Coronary artery (tissue), 2 donors: ENCODE data around the gene OR2T29.
"Not testable (repeated sequence)": the region's sequence is repeated elsewhere in the genome, so short reads cannot be mapped to it uniquely, and the experiment has no call there.

Source experiments
- DNase-seq: peaks from one replicate; pipeline ENCODE4 v3.0.0-alpha.2; 2017; ENCODE audit warnings: low spot score
- H3K27ac ChIP-seq, 2 donors: fragments of 200-600 bp; sonication (generic); one replicate each; pipeline ENCODE4 v1.5.1; 2016 to 2019
- H3K4me3 ChIP-seq: fragments of 200-600 bp; sonication (generic); 2 replicates; pipeline ENCODE4 v1.5.1; 2016; ENCODE audit warnings: mild to moderate bottlenecking, moderate library complexity
- CTCF ChIP-seq: fragments of 200-600 bp; sonication (generic); IDR thresholded peaks from one replicate; pipeline ENCODE4 v1.5.1; 2019; ENCODE audit warnings: antibody characterized with exemption

Gene OR2T29

GRCh38 chr1:248592655-248593054, 30.1 kb upstream of the OR2T29 start:
- Histone ChIP-seq H3K27ac (no peak overlapping the region), H3K4me3 (no peak overlapping the region)
- TF ChIP-seq CTCF: no peak
- DNase-seq: no peak

- TF ChIP-seq CTCF: no peak
- no peak for DNase-seq
- H3K27ac ChIP-seq: no peak overlapping the region
- no peak overlapping the region for H3K4me3 ChIP-seq
Observed at GRCh38 chr1:248590055-248590454, 27.5 kb upstream of the OR2T29 start.

- DNase-seq: no peak
- no peak overlapping the region for H3K4me3 ChIP-seq
- TF ChIP-seq CTCF: no peak
- no peak overlapping the region for H3K27ac ChIP-seq
Observed at GRCh38 chr1:248589334-248589733, 26.8 kb upstream of the OR2T29 start.

GRCh38 chr1:248585266-248585665, 22.7 kb upstream of the OR2T29 start:
- Histone ChIP-seq H3K27ac (no peak overlapping the region), H3K4me3 (no peak overlapping the region)
- no peak for DNase-seq
- no peak for TF ChIP-seq CTCF

- DNase-seq: no peak
Observed at GRCh38 chr1:248576260-248576980, 13.8 kb upstream of the OR2T29 start.

GRCh38 chr1:248574657-248575056, 12.1 kb upstream of the OR2T29 start, which contains the start of gene OR2T34:
Gene OR2T34, minus strand, starts transcription at chr1:248574757. Its CDS starts 0 bp downstream, at chr1:248574757.
- not testable (repeated sequence) for H3K27ac ChIP-seq, DNase-seq, H3K4me3 ChIP-seq

More at GRCh38 chr1:248576260-248576980, 13.8 kb upstream of the OR2T29 start:
- Histone ChIP-seq H3K27ac (no peak overlapping the region), H3K4me3 (no peak overlapping the region)
- TF ChIP-seq CTCF: no peak

- not testable (repeated sequence) for H3K4me3 ChIP-seq, H3K27ac ChIP-seq, DNase-seq
Observed at GRCh38 chr1:248573856-248574255, 11.3 kb upstream of the OR2T29 start.

GRCh38 chr1:248572049-248572448, 9.5 kb upstream of the OR2T29 start:
- not testable (repeated sequence) for DNase-seq, H3K4me3 ChIP-seq, H3K27ac ChIP-seq

GRCh38 chr1:248570811-248571210, 8.2 kb upstream of the OR2T29 start:
- not testable (repeated sequence) for H3K27ac ChIP-seq, H3K4me3 ChIP-seq, DNase-seq

- not testable (repeated sequence) for H3K4me3 ChIP-seq, DNase-seq, H3K27ac ChIP-seq
Observed at GRCh38 chr1:248569049-248569448, 6.5 kb upstream of the OR2T29 start.

GRCh38 chr1:248565530-248566373, 3.2 kb upstream of the OR2T29 start:
- H3K4me3 ChIP-seq: not testable (repeated sequence)

GRCh38 chr1:248551027-248551426, 11.5 kb downstream of the OR2T29 start:
- not testable (repeated sequence) for H3K4me3 ChIP-seq, H3K27ac ChIP-seq, DNase-seq

More at GRCh38 chr1:248565530-248566373, 3.2 kb upstream of the OR2T29 start:
- DNase-seq, H3K27ac ChIP-seq: not testable (repeated sequence)

GRCh38 chr1:248547383-248547782, 15.2 kb downstream of the OR2T29 start:
- not testable (repeated sequence) for H3K4me3 ChIP-seq, DNase-seq

More at GRCh38 chr1:248547383-248547782, 15.2 kb downstream of the OR2T29 start:
- H3K27ac ChIP-seq: not testable (repeated sequence)
